Measurements from ENCODE around the gene COL9A3.

COL9A3 gene

DNA sequence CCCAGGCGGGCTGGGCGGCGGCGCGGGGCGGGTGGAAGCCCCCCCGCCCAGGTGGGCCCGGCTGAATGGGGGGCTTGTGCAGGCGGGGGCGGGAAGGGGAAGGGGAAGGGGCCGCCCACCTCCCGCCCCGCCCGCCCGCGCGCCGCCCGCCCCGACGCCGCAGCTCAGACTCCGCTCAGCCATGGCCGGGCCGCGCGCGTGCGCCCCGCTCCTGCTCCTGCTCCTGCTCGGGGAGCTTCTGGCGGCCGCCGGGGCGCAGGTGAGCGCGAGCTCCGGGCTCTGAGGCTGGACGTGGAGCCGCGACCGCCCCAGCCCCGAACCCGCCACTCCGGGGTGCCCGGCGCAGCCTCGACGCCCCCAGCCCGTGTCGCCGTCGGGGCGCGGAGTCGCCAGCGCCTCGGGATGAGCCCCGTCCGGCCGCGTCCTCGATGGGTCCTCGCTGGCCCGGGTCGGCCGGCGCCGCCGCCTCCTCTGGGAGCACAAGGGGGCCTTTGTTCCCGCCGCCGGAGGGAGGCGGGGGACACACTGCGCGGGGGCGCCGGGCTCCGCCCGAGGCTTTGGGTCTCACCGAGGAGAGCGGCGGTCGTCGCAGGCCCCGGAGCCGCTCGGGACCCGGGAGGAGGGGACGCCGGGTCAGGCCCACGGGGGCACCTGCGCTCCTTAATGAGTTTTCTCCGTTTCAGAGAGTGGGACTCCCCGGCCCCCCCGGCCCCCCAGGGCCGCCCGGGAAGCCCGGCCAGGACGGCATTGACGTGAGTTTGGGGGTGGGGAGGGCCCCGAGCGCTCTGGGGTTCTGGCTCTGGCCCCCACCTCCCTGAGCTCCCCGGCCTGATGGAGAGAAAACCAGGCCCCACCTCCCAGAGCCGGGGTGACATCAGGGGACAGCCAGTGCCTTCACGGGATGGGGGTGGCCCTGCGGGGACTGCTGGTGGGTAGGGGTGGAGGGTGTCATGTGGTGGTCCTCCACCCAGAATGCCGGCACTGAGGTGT lies at the start of gene COL9A3:
Gene COL9A3, plus strand, starts transcription at position 167 of the 990 bp plus-strand sequence. Its CDS starts 15 bp downstream, at position 182.
- no peak for DNase-seq

DNA sequence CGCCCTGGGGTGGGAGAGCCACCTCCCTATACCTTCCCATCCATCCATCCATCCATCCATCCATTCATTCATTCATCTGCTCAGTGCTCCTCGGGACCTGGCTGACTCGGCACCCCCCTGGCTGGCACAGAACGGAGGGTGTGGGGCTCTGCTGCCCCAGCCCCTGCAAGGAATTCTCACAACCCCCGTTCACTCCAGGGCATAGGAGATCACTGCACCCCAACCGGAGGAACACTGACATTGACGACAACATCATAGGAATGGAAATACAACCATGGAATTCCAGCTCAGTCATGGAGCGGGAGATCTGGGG lies 48.7 kb upstream of the COL9A3 start:
- DNase-seq, result no peak

GRCh38 chr20:62768551-62769287 lies 48.1 kb upstream of the COL9A3 start:
- peak; percentile 51 for DNase-seq

DNA sequence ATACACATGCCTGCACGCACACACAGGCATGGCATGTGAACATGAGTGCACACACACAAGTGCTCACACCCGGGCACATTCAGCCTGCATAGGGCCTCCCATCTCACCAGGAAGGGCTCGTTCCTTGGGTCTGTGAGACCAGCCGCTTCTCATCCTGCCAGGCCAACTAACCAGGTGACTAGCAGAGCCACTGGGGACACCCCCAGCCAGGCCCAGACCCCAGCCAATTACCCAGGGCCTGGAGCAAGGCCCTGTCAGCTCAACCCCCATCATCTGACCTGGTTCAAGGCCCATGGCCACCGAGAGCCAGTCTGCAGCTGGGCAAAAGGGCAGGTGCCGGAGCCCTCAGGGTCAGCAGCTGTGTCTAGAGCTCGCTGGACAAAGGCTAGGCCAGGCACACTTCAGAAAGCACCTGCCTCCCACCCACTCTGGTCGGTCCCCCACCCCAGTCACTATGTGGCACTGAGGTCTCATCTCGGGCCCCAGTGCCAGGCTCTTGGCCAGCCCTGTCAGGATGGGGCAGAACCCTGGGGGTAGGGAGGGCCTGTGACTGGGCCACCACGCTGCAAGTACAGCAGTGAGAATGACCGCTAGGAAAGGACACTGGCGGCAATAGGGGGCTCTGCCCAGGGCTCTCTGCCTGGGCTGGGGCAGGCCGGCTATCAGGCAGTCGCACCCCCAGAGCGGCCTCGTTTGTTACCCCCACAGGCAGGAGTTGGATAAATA lies 47.3 kb upstream of the COL9A3 start:
- DNase-seq, result no peak

- no peak for DNase-seq
Observed at GRCh38 chr20:62770111-62770910, 46.5 kb upstream of the COL9A3 start.

- DNase-seq, result no peak
Observed at GRCh38 chr20:62770916-62771315, 45.9 kb upstream of the COL9A3 start.

DNA sequence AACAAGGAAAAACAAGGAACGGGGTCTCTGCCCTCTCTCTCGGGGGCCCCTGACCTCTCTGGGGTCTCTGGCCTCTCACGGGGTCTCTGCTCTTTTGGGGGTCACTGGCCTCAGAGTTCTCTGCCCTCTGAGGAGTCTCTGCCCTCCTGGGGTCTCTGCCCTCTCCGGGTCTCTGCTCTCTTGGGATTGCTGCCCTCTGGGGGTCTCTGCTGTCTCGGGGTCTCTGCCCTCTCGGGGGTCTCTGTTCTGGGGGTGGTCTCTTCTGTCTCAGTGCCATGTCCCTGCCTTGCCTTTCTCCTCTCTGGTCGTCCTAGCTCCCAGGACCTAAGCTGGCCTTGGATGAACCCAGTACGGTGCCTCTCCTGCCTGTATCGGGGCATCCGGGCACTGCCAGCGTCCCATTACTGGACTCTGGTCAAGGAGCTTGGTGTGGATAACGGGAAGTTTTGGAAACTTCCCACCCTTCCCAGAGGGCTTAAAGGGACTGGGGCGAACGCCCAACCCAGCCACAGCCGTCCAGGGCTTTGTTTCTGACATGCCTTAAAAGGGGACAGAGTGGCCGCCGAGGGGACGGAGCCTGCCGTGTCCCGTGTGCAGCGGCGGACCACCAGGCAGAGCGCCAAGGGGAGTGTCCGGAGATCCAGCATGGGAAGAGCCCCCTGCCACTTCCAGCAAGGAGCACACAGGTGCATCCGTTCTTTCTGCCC lies 45.3 kb upstream of the COL9A3 start:
- no peak for DNase-seq

DNA sequence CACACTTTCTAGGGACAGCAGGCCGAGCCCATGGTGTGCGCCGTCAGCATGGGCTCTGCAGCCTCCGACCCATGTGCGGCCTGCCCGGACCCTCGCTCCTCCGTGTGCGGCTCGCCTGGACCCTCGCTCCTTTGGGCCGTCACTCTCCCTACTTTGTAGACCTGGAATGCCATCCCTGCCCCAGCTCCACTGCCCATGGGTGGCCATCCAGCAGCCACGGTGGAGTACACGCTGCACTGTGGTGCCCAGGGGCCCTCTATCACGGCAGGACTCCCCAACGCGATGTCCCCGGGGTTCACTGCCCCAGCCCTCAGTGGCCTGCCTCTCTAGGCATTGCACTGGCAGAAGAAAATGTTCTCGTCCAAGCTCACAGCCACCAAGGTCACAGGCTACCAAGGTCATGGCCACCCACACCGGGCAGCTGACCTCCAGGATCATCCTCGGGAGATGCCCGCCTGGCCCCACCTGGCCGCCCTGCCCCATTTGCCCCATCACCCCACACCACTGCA lies 44.7 kb upstream of the COL9A3 start:
- DNase-seq, result no peak

- DNase-seq, result no peak
Observed at GRCh38 chr20:62772619-62772989, 44.2 kb upstream of the COL9A3 start.

DNA sequence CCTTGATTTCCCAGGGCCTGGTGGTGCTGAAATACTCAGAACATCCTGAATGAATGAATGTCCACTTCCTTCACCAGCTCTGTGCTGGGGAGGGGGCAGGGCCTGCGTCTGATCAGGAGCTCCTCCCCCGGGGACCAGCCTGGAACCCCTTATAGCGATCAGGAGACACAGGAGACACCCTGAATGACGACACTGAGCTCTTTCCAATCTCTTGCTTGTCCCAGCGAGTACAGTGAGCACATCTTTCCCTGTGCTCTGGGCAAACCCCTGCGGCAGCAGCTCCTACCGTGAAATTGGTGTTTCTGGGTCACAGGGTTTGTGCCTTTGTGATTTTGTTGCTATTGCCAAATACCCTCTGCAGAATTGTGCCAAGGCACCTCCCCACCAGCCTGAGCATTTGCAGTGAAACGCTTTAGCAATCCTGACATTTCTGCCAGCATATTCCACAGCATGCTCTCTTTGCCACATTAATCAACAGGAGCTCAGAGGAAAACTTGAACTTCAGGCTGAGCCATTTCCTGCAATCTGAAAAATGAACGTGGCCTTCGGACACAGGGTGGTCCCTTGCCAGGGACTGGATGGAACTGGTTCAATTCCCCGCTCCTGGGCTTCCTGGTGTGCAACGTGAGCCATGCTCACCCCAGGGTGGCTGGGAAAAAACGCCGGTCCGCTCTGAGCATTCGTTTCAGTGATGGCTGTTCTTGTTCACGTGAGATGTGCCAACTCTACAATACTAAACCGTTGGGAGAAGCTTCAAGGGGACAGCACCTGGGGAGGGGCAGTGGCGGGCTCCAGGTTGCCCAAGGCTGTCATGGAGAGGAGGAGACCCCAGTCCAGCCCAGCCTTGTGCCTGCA lies 43.6 kb upstream of the COL9A3 start:
- DNase-seq, result no peak

DNA sequence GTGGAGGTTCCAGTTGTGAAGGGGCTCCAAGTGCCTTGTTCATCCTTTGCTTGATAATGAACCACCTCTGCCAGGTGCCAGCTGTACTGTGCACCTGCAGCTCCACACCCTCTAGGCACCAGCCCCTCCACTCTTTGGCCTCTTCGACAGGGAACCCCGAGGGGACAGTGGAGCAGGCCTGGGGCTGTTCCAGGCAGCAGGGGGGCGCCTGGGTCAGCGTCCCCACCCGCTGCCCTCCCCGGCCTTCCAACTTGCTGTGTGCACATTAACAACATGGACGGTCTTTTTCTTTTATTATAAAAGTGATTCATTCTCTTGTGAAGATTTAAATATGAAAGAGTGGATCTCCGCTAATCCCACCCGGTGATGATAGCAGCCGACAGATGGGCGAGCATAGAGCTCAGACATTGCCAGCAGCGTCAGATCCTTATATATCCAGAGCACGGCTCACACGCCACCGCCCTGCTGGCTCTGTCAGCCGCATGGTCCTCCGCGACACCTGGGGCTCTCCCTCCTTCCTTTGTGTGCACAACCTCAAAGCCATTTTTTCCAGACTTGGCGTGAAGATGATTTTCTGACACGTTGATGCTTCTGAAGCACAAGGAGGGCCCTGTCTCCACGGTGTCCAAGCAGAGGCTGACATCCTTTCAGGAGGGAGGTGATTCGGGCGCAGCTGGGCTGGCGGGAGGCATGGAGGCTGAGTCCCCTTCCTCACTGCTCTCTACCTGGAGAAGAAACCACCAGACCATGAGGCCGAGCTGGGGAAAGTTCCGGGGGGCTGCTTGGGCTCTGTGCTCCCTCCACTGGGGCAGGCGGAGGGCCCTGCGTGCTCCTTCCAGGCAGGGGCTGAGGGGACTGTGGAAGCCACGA lies 42.8 kb upstream of the COL9A3 start:
- no peak for DNase-seq

- DNase-seq, result no peak
Observed at GRCh38 chr20:62774762-62775161, 42.1 kb upstream of the COL9A3 start.

DNA sequence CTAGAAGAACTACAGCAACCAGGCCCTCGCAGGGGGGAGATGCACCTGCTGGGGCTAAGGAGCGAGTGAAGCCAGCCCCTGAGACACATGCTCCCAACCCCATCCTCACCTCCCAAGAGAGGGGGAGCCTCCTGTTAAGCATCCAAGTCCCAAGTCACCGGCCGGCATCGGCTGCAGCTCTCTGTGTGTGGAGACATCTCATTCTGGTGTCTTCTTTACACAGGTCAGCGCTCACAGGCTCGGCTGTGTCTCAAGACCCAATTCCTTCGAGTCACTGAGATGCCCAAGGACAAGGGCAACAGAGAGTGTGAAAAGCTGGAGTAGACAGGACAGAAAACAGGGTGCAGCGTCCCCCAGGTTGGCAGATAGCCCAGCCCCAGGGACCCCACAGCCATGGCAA lies 41.6 kb upstream of the COL9A3 start:
- DNase-seq, result no peak

- DNase-seq, result no peak
Observed at GRCh38 chr20:62776035-62776691, 40.7 kb upstream of the COL9A3 start.

DNA sequence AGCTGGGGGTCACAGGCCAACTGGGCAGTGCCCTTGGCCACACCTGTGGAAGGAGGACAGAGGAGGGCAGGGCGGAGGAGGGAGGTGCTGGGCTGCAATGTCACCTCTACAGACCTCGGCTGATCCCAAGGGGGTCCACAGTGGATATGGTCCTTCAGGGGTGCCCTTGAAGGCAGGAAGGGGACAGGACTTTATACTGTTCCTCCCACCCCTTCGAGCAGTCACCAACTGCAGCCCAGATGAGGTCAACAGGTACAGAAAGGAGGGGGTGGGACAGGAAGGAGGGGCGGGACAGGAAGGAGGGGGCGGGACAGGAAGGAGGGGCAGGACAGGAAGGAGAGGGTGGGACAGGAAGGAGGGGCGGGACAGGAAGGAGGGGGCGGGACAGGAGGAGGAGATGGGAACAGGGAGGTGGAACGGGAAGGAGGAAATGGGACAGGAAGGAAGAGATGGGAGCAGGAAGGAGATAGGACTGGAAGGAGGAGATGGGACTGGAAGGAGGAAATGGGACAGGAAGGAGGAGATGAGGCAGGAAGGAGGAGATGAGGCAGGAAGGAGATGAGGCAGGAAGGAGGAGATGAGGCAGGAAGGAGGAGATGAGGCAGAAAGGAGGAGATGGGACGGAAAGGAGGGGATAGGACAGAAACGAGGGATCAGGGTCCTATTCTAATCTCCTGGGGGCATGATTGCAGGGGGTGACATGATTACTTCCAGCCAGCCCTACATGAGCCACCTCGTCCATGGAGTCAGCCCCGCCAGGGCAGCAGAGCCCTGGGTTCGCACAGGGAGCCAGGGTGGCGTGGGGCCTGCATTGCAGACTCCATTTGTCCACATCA lies 39.9 kb upstream of the COL9A3 start:
- DNase-seq, result no peak

GRCh38 chr20:62777528-62777830 lies 39.4 kb upstream of the COL9A3 start:
- no peak for DNase-seq

GRCh38 chr20:62778058-62778457 lies 38.8 kb upstream of the COL9A3 start:
- DNase-seq, result no peak

Measured in fibroblast of upper back skin (primary cell).